ENCODE data around the gene TSPAN1.

The TSPAN1 gene

DNA sequence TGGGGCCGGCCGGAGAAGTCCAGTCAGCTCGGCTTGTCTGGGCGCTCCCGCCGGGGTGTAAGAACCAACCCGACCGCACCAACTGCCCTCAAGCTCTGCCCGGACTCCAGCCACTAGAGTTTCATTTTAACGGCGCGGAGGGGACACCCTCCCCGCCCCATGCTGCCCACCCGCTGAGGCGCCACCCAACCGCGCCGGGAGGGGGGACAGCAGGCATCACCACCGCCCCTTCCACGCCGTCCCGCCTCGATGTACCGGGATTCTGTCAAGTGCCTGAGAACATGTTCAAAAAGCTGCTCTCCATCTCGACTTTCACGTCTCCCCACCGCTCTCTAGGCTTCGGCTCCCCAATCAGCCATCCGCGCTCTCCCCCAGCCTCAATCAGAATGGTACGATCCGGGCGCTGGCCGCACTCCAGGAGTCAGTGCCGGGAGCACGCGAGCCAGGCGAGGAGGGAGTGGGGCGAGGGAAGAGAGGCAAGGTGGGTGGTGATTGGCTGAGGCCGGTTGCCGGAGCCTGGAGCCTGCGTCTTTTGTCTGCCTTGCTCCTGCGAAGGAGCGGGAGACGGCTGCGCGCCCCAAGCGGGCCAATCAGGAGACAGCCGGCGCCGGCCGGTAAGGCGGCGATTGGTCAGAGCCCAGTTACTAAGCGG, 42.2 kb upstream of the TSPAN1 start, which contains the start of gene PIK3R3:
Gene PIK3R3 (minus strand): TSS at position 101 of the 652 bp plus-strand sequence. CDS start 677 bp downstream, outside the sequence.
- TF ChIP-seq, protein P1, sequence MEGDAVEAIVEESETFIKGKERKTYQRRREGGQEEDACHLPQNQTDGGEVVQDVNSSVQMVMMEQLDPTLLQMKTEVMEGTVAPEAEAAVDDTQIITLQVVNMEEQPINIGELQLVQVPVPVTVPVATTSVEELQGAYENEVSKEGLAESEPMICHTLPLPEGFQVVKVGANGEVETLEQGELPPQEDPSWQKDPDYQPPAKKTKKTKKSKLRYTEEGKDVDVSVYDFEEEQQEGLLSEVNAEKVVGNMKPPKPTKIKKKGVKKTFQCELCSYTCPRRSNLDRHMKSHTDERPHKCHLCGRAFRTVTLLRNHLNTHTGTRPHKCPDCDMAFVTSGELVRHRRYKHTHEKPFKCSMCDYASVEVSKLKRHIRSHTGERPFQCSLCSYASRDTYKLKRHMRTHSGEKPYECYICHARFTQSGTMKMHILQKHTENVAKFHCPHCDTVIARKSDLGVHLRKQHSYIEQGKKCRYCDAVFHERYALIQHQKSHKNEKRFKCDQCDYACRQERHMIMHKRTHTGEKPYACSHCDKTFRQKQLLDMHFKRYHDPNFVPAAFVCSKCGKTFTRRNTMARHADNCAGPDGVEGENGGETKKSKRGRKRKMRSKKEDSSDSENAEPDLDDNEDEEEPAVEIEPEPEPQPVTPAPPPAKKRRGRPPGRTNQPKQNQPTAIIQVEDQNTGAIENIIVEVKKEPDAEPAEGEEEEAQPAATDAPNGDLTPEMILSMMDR (IDR thresholded peaks at IDR 0.05; ENCODE audit: insufficient read depth, missing control alignments): no peak
- DNase-seq (ENCODE audit: insufficient read length, low spot score) (peak; percentile 78), FAIRE-seq (no peak)

DNA sequence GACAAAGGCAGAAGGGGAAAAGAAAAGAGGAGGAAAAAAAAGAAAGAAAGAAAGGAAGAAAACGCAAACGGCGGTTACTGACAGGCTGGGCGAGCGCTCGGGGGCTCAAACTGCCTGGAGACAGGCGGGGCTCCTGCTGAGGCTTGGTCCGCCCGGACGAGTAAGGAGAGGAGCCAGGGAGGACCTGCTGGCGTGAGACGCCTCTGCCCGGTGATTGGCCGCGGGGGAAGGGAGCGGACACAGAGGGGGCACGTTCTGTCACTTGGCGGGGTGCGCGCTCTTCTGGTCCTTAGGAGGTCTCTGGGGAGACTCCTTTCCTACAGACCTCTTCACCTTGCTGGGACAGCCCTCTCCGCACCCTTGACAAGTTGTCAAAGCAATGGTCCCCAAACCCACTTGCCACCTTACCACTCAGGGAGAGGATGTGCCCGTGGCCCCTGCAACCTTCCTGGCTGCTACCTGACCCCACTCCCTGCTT, 41.7 kb upstream of the TSPAN1 start:
- TF ChIP-seq, protein P1 (IDR thresholded peaks at IDR 0.05; ENCODE audit: insufficient read depth, missing control alignments): no peak
- FAIRE-seq (no peak), DNase-seq (ENCODE audit: insufficient read length, low spot score) (peak; percentile 52)

DNA sequence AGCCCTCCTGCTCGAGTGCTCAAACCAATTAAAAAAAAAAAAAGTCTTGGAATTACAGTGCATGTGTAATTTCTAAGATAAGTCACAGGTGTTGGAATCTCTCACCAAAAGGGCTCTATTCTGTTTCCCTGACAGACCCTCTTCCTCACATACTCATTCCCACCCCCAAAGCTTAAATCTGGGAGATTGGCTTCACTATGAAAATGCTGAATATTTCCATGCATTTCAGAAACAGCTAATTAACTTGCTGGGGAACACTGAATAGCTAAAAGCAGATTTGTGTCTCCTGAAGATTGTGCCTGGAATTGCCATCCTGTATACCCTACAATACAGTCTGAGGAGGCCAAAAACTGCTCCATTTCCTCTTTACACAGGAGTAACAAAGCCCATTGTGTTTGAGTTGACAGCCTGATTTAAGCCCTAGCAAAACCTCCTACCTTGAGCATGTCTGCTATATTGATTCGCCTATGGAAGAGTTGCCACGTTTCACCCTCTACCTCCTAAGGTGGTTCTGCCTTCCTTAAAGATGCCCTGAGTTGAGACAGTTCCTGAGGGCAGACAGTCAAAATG, 41.0 kb upstream of the TSPAN1 start:
- no peak for FAIRE-seq
- TF ChIP-seq, protein P1 (IDR thresholded peaks at IDR 0.05; ENCODE audit: insufficient read depth, missing control alignments): no peak

DNA sequence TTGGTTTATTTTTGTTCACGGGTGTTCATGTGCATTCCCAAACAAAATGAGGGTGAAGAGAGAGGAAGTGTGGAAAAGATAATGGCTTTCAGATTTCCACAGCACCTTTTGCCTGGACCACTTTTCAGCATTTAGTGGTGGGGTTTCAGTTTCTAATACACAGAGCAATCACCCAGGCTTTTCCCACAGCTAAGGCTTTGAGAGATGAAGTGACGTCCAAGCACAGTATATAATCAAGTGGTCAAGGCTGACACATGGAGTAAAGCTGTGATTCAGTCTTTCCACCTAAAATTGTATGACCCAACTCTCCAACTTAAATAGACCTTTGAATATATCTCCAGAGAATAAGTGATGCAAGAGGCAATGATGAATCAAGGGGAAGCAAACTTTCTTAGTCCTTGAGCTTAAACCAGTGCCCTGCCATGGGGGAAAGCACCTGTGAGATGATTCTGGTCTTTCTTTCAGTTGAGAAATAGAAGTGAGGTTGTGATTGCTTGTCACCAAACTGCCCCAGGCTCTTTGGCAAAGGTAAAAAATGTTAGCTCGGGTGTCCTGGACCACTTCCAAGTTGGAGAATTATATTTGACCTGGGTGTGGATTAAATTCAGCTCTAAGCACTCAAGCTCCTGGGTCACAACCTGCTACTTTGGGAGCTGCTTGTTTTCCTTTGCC, 40.1 kb upstream of the TSPAN1 start:
- TF ChIP-seq, protein P1 (IDR thresholded peaks at IDR 0.05; ENCODE audit: insufficient read depth, missing control alignments): no peak
- no peak for FAIRE-seq
- no peak for DNase-seq (ENCODE audit: insufficient read length, low spot score)

More for the DNA sequence above, 41.0 kb upstream of the TSPAN1 start:
- no peak for DNase-seq (ENCODE audit: insufficient read length, low spot score)

DNA sequence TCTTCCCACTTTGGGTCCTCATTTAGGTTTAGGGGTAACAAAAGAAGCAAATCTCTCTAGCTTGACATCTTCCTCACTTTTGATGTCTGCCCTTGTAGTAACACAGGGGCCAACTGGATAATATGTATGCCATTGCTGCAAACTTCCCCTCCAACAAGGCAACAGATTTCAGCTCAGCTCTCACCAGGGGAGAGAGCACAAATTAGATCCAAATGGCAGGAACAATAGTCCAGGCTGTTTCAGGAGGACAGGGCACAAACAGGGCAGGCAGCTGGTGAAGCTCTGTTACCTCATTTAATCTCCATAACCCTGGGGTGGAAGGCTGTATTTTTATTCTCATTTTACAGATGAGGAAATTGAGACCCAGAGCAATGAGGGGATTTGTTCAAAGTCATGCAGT, 38.2 kb upstream of the TSPAN1 start:
- DNase-seq (ENCODE audit: insufficient read length, low spot score): no peak
- TF ChIP-seq, protein P1 (IDR thresholded peaks at IDR 0.05; ENCODE audit: insufficient read depth, missing control alignments): no peak
- FAIRE-seq: no peak

DNA sequence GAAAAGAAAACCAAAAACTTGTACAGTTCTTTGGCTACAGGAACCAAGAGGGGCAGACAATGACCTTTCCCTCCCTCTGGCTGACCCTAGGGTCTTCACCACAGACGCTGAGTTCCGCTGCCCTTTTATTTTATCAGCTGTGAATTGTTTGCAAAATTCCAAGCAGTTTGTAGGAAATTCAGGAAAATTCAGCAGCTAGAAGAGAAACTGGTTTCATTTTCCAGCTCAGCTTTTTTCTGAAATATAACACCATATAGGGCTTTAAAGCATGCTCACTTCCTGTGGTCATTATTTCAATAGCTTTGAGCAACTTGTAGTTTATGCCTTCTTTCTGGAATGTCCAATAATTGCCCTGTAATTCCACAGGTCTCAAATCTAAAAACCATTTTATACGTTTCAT, 37.0 kb upstream of the TSPAN1 start:
- TF ChIP-seq, protein P1 (IDR thresholded peaks at IDR 0.05; ENCODE audit: insufficient read depth, missing control alignments): no peak
- no peak for DNase-seq (ENCODE audit: insufficient read length, low spot score)
- FAIRE-seq: no peak
